SKM-1 treated with dmso at 0.1 percent for 144 hours (cell line): Measurements from ENCODE around the gene C17orf78.
"Not testable (repeated sequence)": the region's sequence is repeated elsewhere in the genome, so short reads cannot be mapped to it uniquely, and the experiment has no call there.

ENCODE experiments used
- DNase-seq: peaks from one replicate; lab custom pipeline; 2025; ENCODE audit not compliant: unreplicated experiment; lab: John Stamatoyannopoulos, UW

The C17orf78 gene

DNA sequence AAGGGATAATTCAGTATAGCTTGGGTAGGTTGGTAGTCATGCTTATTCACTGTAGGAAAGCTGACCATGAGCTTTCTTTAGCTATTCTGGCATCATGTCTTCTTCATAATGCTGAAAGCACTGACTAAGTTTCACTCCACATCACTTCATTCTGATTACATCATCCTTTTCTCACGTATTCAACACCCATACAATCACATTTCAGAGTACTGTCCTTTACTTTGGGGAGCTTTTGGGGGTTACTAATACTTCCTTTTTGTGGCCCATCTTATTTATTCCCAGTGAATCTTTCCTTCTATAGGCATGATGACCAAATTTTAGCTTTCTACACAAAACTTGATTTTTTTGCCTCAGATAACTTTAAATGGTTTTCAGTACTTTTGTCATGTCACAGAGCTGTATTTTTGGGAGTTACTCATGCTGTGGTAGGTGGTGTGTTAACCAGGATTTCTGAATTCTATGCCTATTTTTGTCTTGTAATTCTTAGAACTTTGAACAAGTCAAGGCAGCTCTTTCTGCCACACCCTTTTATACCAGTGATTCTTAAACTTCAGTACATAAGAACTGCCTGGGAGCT lies 54.4 kb downstream of the C17orf78 start:
- DNase-seq = no peak

DNA sequence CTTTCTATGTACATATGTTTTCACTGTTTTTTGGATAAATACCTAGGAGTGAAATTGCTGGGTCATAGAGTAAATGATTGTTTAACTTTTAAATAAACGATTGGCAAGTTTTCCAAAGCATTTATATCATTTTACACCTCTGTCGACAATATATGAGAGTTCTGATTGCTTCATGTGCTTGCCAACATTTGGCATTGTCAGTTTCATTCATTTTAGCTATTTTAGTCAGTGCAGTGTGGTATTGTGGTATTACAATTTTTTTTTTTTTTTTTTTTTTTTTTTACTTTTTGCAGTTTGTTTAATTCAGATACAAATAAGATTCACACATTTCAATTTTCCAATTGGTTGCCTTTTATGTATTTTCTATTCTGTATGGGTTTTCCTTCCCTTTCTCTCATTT lies 56.9 kb downstream of the C17orf78 start:
- DNase-seq = no peak

DNA sequence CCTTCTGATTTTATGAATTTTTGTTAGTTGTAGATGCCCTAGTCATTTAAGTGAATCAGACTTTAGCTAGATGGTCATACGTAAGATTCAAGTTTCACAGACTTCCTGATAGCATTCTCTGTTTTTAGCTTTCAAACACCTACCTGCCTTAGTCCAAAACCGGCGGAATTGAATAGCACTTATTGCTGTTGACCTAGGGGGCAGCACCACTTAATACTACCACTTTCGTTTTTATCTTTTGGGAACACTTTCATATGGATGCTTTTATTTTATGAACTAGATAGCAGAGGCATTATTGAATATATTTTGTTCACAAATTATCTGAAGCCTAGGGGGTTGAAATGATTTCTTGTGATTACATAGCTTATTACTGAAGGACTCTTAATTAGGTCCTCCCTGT lies 62.4 kb downstream of the C17orf78 start:
- no peak for DNase-seq

DNA sequence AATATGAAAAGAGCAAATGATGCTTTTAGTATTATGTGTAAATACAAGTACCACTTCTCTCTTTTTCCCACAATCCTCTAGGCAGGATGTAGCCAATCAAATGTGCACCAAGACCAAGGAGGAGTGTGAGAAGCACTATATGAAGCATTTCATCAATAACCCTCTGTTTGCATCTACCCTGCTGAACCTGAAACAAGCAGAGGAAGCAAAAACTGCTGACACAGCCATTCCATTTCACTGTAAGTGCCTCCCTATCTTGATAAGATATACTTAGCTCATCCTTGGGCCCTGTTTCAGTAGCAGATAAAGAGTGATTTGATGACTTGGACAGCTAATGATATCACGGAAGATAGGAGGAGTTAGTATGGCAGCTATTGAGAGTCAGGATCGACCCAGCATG lies 64.6 kb downstream of the C17orf78 start:
- no peak for DNase-seq

DNA sequence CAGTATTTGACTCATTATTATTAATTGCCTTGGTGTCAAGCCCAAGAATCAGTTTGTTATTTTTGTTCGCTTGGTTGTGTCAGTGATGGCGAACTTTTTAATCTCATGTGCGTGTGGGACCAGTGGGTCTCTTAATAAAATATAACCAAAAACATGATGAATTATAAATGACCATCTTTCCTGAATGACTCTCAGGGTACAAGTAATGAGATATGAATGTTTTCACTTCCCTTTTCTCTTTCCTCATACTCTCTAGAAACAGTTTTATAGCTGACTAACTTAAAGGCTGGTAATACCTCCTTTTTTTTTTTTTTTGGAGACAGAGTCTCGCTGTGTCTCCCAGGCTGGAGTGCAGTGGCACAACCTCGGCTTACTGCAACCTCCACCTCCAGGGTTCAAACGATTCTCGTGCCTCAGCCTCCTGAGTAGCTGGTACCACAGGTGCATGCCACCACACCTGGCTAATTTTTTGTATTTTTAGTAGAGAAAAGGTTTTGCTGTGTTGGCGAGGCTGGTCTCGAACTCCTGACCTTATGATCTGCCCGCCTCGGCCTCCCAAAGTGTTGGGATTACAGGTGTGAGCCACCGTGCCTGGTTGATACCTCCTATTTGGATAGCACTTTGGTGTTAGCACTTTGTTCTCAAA lies 65.7 kb downstream of the C17orf78 start:
- DNase-seq = not testable (repeated sequence)
